HG02840 (cell line): ENCODE data around the gene PLA2G2C.
"Not testable (repeated sequence)": the region's sequence is repeated elsewhere in the genome, so short reads cannot be mapped to it uniquely, and the experiment has no call there.

Experiments
- ATAC-seq: cut with Tn5 transposase; IDR thresholded peaks from one replicate; pipeline ENCODE4 v1.9.1; 2021; ENCODE audit warnings: mild to moderate bottlenecking, moderate library complexity, moderate number of reproducible peaks; ENCODE audit not compliant: unreplicated experiment, low FRiP score

Gene PLA2G2C, protein sequence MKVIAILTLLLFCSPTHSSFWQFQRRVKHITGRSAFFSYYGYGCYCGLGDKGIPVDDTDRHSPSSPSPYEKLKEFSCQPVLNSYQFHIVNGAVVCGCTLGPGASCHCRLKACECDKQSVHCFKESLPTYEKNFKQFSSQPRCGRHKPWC

DNA sequence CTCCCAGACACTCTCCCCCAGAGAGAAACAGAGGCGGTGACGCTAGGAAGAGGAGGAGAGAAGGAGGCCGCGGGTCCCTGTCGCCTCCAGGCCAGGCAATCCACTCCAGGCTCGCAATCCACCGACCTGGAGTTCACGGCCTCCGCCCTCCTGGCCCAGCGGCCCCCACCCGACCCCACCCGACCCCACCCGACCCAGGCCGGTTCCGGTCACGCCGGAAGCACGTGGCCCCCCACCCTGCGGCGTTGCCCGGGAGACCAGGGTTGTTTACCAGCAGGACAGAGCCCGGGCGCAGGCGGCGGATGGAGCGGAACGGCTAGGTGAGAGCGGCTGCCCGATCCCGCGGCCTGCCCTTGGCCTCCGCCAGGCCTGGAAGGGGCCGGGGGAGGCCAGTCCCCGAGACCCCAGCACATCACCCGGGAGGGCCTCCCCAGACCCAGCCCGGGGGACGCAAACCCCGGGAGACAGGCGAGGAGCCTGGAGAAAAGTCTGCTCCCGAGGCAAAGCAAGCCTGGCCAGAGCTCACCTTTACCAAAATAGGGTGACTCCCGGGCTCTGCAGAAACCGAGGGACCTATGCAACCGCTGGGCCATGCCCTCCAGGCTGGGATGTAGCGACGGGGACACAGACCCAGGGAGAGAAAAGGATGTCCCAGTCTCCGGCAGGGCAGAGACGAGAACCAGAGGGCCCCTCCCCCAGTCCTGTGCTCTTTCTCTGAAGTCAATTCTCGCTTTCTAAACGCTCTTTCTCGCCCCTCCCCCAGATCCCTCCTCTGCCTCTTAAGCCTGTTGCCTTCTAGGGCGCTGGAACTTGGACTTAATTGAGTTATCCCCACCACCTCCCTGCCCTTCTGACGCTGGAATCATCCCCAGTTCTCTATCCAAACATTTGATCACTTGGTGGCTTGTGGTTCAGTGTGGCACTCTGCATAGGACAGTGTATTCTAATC lies at the start of gene PLA2G2C, which contains the start of gene UBXN10:
PLA2G2C (minus strand) TSS at position 685 of the 949 bp plus-strand sequence. CDS start 9,155 bp downstream, outside the sequence.
UBXN10 (plus strand) TSS at position 263 of the 949 bp plus-strand sequence. CDS start 4,466 bp downstream, outside the sequence.
- ATAC-seq, result no peak

DNA sequence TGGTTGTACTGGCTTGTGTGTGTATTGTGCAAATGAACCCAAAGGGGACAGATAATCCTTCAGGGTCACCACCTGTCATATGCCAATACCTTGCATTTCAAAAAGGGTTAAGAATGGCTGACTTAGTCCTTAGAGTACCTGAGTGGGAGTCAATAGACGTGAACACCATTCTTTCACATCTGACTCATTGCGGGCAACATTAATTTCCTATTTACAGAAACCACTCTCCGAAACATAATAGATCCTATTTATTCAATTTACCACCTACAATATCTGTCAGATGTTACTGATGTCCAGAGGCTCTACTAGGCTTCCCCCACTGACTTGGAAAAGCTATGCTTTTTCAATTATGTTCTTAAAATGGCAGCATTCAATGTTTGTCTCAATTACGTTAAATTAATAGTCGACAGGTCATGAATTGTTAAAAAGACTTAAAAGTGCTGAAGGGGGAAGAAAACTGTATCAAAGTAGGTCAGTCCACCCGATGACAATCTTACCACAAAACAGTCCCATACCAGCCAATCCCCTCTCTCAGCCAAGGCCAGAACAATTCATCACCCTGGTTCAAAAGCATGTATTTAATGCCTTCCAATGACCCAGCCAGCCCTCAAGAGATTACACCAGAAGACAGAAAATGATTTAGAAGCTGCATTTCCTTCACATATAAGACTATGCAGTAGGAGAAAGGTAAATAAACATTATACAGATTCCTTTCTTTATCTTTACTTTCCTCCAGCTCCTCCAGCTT lies 48.6 kb upstream of the PLA2G2C start:
- ATAC-seq, result no peak

DNA sequence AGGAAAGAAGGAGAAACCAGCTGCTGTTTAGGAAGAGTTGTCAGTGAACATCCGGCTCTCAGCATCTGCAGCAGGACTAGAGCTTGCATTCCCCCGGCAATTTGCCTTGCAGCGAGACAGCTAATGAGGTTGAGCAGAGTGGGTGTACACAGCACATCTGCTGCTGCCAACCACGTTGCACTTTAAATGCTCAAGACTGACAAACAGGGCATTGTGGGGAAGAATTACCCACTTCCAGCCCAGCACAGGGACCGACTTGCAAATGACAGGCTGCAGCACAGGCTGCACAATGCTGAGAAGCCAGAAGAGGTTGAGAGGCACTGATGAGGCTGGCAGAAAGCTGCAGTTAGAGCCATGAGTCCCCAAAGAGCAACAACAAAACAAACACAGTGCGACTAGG lies 47.5 kb upstream of the PLA2G2C start:
- ATAC-seq, result no peak

DNA sequence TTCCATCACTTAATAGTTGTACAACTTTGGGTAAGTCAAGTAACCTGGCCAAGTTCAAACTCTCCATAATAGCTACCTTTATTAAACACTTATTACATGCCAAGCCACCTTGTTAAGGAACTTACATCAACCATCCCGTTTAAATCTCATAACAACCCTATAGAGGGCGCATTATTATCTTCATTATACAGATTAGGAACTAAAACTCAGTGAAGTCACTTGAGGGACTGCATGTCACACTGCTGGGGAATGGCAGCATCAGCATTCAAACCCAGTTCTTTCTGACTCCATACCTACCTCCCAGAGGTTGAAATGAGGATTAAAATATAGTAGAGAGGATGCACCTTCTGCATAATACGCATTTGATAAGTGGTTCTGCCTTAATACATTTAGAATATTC lies 47.1 kb upstream of the PLA2G2C start:
- no peak for ATAC-seq

DNA sequence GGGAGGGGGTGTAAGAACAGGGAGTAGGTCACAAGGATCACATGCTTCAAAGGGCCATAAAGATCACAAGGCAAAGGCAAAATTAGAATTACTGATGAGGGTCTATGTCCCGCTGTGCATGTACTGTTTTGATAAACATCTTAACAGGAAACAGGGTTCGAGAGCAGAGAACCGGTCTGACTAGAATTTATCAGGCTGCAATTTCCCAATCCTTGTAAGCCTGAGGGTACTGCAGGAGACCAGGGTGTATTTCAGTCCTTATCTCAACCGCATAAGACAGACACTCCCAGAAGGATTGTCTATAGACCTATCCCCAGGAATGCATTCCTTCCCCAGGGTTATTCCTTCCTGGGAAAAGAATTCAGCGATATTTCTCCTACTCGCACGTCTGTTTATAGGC lies 46.2 kb upstream of the PLA2G2C start:
- not testable (repeated sequence) for ATAC-seq

DNA sequence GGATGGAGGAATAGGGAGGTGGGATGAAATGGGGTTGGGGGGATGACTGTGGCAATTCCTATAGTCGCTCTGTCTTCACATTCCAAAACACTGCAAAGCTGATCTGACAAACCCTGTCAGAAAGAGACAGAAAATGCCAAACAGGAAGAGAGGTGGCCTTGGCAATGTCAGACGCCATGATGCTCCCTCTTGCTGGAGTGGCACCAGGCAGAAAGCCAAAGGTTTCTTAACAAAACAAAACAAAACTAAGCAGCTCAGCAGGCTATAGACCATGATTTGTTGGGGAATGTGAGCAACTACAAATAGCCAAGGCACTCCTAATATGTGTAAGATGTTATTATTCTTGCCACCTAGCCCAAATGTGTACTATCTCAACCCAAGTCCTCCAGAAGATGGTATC lies 42.9 kb upstream of the PLA2G2C start:
- no peak for ATAC-seq

DNA sequence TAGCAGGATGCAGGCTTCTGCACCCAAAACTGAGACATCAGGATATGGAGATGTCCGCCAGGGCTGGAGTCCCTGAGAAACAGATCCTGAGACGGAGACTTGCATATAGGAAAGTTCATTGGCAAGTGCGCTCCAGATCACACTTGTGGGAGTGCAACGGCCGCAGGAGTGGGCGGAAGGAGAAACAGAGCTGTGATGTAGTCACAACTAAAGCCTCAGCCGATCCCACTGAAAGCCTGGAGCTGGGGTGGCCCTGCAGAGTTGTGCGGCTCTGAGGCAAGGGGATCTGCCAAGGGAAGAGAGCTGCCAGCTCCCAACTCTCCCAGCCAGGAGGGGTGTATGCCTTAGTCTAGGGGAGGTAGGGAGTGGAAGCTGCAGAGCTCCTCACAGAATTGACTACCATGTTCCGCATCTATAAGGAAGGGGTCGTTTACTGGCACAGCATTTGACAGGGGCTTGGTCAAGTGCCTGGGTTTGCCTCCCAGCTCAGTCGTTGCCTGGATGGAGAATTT lies 42.1 kb upstream of the PLA2G2C start:
- ATAC-seq, result no peak

DNA sequence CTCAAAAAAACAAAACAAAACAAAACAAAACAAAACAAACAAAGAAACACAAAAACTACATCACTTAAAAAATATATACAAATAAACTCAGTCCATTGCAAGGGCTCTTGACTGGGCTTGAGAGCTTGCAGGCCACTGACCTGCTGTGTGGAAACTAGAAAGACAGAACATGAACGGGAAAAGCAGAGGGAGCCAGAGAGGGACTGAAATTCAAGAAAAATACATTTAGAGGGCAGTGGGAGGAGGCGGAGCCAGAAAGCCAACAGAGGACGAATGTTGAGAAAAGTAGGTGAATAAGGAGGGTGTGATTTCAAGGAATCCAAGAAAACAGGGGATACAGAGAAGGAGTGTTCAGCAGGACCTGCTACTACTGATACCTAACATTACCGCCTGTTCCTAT lies 41.4 kb upstream of the PLA2G2C start:
- no peak for ATAC-seq

DNA sequence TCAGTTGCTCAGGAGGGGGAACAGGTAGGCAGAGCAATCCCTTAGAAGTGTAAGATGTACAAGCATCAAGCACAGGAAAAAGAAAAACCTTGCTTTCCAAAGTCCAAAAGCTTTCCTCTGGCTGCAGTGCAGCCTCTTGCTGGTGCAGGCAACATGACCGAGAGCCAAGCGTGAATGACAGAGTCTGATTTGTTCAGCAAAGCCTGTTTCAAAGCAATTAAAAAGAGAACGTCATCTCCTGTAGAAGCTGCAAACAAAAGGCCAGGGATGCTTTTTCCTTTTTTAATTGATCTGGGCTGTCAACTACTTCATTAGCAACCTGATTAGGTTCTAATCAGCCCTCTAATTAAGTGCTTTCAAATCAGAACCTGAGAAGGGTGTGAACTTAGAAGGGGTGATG lies 38.2 kb upstream of the PLA2G2C start:
- no peak for ATAC-seq

DNA sequence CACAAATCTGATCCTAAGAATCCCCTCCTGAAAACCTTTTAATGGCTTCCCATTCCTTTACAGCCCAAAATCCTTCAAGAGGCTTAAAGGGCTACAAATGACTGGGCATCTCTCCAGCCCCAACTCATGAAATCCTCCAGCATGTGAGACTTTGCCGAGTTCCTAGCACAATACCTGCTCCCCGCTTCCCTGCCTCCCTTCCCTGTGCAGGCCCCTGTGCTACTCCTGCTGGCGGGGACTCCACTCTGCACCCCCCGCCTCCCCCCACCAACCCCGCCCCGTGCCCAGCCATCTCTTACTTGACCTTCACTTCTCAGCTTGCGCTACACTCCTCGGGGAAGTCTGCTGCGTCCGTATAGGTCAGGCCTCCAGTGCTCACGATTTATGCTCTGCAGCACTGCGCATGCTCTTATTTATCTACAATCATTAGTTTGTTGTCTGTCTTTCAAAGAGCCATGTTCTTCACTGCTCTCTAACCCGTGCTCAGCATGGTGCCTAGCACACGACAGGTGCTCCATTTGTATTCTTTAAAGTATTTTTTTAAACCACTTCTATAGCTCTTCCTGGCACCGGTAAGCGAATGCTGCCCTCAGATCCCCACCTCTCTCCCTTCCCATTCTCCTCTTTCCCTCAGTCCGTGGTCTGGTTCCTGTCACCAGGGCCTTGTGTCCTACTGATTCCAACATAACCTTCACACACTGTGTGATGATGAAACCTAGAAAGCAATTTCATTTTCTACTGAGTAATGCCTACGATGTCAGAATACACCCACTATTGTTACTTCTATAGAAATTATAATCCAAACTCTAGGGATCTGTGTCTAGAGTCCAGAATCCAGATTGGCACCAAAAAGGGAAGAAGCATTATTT lies 37.5 kb upstream of the PLA2G2C start:
- no peak for ATAC-seq

DNA sequence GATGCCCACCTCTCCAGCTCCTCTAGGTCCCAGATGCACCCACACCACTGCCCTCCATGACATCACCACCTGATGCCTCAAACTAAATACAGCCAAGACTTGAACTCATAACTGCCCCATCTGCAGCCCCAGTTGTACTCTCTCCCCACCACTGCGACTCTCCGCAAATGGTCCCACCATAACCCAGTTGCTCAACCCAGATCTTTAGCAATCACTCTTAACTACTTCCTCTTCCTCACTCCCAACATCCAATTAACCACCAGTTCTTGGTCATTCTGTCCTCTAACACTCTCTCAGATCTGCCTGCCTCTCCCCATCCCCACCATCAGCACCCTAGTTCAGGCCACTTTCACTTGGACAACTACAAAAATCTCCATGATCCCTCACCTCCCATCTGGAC lies 36.8 kb upstream of the PLA2G2C start:
- no peak for ATAC-seq

DNA sequence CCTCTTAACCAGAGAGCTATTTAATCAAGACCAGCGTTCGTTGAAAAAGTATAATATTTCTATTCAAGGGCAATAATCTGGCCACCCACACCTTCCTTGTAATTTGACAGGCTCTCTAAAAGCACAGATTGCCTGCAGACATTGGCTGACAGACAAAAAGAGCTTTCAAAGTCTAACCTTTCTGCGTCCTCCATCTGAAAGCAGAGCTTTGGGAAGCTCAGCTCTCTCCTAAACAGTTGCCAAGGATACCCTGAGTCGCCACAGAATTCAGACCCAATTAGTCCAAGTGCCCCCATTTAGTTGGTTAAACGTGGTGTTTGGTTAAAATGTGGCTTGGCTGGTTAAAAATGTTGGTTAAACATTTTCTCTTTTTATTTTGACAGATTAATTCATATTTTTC lies 33.7 kb upstream of the PLA2G2C start:
- no peak for ATAC-seq

DNA sequence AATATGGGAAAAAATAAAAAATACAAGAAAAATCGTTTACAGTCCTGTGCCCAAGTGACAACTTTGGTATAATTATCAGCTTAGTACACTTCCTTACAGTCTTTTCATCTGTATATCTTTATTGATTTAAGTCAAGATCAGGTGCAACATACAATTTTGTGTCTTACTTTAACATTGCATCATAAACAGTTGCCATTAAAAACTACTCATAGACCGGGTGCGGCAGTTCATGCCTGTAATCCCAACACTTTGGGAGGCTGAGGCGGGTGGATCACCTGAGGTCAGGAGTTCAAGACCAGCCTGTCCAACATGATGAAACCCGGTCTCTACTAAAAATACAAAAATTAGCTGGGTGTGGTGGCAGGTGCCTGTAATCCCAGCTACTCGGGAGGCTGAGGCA lies 32.7 kb upstream of the PLA2G2C start:
- not testable (repeated sequence) for ATAC-seq

DNA sequence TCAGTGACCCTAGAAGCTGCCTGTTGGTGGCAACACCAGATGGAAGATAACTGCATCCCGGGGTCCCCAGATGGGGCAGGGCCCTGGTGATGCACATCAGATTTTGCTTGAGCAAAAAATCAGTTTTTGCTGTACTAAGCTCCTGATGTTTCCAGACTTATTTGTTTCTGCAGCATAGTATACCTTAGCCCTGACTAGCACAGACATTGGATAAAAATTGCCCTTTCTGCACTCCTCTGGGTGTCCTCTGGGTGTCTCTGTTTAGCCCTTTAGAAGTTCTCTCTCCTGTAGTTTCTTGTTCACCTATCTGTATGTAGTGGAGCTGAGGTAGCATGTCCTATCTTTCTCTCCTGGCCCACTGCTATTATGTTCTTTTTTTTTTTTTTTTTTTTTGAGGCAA lies 30.3 kb upstream of the PLA2G2C start:
- ATAC-seq, result no peak

DNA sequence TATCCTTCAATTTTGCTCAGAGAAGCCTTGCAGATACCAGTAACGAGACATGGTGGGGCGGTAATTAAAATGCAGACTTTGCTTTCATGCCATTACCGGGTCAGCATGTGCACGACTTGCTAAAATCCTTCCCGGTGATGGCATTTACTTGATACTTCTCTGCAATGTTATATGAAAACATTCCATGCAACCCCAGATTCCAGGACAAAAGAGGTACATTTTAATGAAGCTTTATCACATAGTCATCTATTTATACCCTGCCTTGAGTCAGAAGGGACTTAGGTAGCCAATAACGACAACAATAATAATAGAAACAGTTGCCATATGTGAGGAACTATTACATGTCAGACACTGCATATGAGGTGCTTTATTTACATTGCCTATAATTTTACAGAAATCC lies 29.4 kb upstream of the PLA2G2C start:
- ATAC-seq, result no peak

DNA sequence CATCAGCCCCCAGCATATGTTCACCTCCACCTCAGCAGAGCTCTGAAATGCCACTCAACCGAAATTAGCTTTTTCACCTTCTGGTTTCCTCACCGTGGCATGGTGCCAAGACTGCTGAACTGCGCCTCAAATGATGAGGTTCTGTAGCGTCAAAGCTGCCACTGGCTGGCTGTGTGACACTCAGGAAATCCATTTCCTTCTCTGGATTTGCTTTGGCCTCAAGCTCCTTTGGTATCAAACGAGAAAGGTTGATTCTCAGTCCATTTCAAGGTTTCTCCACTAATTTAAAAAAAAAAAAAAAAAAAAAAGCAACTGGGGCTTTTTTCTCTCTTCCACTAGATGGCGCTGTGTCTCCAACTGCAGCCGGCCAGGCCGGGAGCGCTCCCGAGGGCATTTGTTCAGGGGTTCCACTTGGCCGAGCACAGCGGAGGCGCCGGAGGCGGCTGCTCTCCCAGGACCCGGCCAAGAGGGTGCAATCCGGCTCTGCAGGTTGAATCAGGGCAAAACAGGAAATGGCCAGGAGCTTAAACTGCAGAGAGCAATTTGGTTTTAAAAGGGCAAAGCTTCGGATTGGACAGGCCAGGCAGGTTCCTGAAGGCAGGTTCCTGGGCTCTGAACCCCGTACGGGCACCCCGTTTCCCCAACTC lies 26.5 kb upstream of the PLA2G2C start:
- no peak for ATAC-seq

DNA sequence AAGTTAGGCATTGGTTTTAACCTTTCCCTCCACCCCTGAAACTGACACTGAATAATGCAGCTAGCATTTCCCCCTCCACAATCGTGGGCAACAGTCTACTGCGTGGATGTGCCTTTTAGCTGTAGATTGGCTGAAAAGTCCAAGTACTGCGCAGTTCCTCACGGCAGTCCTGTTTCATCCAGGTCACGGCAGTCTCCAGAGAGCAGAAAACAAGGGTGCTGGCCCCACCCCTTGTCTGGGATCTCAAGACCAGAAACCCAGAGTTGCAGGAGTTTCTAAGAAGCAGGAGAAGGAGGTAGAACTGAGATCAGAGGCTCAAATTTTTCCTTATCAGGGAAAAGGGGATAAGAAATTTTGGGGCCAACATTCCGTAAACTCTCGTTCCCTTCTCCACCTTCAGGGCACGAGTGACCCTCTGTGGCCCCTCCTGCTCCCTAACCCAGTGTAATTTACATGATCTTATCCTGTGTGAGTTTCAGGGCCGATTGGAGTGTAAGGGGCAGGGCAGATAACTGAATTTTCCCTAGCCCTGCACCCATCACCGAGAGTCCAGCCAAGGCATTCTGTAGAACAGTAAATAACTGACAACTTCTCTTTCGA lies 25.9 kb upstream of the PLA2G2C start:
- no peak for ATAC-seq

DNA sequence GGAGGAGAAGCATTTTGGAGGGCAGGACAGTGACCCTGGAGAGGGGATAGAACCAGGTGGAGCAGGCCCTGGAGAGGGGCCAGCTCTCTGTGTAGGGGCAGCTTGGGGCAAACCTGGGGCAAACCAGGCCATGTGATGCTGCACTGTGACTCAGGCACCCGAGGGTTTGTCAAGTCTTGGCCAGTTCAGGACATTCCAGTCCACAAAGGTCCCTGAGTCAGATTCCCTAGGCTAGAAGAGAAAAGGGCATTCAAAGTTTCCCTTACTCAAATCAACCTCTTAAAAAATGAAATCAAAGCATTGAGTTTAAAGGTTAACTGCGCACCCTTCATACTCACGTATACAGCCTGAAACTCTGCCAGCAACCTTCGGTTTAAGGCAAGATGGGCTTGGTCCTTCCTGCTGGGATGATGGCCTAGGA lies 25.2 kb upstream of the PLA2G2C start:
- no peak for ATAC-seq
